NCI-H1105 (cell line): ENCODE measurements around the gene WWC1.
"Not testable (repeated sequence)": the region's sequence is repeated elsewhere in the genome, so short reads cannot be mapped to it uniquely, and the experiment has no call there.

ENCODE experiments used
- DNase-seq: peaks from one replicate; lab custom pipeline; 2025; lab: John Stamatoyannopoulos, UW

WWC1 gene

DNA sequence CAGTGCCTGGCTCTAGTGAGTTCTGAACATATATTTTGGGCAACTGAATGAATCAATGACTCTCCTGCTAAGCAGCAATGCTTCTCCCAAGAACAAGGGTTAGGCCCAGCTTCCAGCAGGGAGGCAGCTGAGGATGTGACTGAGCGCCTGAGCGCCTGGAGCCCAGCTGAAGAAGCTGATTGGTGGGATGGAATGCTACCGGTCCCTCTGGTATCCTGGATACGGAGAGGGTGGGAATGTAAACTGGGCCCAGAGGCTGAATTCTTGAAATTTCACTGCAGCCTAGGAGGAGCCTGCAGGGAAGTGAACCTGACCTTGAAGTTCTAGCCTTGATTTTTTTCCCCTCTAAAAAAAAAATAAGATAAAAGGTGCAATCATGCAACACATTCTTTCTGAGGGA is 43.2 kb downstream of the WWC1 start:
- DNase-seq = no peak

DNA sequence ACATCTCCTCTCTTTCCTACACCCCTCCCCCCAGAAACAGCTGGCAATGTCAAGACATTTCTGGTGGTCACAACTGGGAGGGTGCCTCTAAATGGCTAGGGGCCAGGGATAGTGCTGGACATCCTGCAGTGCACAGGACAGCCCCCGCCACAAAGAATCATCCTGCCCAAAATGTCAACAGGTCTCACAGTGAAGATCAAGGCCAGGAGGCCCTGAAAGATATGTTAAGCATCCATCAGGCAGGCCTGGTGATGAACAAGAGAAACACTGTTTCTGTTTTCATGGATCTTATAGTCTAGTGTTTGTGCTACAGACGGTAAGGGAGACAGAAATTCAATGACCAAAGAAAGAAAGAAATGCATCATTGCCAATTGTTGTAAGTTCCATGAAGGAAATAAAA is 45.9 kb downstream of the WWC1 start:
- no peak for DNase-seq

DNA sequence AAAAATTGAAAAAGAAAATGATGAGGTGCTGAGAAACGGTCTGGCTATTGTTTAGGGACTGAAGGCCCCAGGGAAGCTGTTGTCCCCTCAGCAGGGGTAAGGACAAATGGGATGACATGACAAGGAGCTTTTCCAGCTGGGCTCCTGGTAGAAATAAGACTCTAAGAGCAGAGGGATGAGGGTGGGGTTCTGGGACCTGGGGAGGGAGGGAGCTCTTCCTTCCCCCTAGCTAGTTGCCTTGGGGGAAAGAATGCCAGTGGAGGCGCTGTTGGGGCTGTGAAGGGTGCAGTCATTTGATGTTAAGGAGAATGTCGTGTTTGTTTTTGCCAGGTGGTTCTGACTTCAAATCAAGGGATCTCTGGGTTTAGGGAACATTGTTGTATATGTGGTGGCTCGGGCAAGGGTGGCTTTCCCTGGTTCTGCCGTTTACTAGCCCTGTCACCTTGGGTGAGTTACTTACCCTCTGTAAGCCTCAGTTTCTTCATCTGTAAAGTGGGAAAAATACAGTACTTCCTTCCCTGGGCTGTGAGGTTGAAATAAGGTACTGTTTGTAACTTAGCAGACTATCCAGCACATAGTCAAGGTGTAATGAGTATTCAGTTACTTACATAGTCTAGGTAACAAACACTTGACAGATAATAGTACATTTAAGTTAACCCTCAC is 47.8 kb downstream of the WWC1 start:
- DNase-seq = no peak

DNA sequence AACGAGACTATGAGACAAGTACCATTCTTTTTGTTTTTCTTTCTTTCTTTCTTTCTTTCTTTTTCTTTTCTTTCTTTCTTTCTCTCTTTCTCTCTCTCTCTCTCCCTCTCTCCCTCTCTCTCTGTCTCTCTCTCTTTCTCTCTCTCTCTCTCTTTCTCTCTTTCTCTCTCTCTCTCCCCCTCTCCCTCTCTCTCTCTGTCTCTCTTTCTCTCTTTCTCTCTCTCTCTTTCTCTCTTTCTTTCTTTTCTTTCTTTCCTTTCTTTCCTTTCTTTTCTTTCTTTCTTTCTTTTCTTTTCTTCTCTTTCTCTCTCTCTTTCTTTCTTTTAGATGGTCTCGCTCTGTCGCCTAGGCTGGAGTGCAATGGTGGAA is 48.3 kb downstream of the WWC1 start:
- DNase-seq = not testable (repeated sequence)

DNA sequence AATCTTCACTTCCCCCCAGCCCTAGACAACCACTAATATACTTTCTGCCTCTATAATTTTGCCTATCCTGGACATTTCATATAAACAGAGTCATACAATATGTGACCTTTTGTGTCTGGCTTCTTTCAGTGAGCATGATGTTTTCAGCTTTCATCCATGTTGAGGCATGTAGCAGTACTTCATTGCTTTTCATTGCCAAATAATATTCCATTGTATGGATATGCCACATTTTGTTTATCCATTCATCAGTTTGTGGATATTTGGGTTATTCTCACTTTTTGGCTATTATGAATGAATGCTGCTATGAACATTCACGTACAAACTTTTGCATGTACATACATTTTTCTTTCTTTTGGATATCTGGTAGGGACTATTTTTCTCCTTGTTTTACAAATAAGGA is 49.0 kb downstream of the WWC1 start:
- DNase-seq = no peak

DNA sequence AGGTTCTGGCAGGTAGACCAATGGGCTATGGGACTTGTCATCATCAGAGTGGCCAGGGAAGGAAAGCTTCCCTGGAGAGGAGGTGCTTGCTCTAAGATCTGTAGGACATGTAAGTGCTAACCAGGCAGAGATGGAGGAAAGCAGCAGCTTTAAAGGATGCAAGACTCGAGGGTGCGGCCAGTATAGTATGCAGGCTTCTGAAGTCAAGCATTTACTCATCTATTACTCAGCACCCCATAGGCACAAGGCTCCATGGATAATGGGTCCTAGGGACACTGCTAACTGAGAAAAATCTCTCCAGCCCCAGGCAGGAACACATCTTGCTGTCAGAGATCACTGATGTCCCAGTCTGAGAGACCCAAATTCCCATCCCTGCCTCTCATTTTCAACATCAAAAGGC is 49.7 kb downstream of the WWC1 start:
- no peak for DNase-seq

DNA sequence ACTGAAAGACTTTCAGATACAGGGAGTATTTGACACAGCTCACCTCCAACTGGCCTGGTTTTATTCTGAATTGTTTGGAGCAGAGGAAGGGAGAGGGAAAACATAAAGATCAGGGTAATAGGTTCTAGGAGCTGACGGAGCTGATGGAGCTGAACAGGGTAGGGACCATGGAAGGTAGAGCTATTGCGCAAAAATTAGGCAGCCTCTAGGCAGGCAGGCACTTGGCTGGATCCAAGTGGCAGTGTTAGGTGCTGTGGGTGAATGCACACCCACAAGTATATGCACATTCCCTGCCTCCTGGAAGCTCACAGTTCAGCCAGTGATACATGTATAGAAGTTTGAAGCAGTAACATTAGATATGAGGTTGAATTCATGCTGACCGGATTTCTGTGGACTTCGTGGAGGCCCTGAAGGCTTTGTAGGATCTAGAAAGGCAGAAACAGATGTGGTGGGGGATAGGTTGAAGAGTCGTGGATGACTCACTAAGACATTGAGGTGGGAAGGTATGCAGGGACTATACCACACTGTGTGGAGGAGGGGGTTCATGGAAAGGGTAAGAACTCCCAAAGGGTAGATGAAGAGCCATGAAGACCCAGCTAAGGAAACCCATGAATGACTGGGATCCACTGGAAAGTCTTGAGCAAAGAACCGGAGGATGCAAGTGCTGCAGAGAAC is 50.8 kb downstream of the WWC1 start:
- no peak for DNase-seq

DNA sequence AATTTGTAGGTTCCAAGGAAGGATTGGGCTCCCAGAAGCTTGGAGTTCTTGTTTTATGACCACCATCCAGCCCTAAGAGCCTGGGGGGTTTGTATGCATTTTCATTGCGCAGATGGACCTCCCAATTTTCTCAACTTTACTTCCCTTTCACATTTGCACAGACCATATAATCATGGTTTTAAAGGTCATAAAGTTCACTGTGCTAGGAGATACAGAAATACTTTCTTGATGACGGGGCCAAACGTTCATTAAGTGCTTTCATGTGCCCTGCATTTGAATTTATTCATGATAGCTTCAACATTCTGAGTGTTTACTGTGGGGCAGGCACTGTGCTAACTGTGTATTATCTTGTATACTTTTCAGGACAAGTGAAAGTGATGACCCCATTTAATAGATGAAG is 51.5 kb downstream of the WWC1 start:
- no peak for DNase-seq

DNA sequence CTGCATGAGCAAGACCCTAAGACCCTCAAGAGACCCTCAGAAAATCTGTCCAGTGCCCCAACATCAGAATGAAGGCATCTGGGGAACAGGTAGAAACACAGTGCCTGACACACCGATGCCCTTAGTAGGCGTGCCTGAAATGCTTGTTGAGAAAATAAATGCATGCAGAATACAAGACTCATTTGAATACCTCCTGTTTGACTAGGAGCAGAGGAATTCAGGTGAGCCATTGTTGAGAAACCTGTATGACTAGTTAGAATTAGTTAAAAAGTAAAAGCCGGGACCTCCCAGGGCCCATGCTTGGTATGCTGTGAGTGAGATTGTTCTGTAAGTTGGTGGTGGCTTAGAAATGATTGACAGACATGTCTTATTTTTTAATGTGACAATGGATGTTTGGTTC is 55.0 kb downstream of the WWC1 start:
- no peak for DNase-seq

DNA sequence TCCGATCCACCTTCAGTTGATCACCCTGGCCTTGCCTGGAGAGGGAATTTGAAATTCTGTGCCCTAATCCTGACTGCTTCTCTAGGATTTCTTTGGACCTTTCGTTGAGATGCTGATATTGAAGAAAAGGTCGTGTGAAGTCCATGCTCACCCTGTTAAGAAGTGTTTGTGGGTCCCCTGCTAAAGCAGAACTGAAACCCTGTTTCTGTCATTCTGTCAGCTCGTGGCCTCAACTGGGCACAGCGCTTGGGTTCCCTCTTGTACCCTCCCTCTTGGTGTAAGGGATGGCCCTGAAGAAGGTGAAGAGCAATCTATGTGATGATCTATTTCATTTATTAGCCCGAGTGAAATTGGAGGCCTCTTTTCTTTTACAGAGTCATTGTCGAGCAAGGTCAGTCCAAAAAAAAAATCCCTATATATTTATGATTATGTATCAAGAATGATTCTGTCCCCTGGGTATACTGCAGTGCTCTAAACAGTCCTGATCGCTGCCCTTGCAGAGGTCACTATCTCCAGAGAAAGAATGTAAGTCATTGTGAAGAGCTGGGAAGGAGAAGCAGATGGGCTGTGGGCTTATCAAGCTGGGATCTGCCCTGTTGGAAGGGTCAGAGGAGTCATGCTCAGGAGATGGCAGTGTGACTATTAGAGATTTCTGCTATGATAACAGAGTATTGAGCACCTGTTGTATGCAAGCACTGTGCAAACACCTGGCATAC is 56.1 kb downstream of the WWC1 start:
- no peak for DNase-seq

DNA sequence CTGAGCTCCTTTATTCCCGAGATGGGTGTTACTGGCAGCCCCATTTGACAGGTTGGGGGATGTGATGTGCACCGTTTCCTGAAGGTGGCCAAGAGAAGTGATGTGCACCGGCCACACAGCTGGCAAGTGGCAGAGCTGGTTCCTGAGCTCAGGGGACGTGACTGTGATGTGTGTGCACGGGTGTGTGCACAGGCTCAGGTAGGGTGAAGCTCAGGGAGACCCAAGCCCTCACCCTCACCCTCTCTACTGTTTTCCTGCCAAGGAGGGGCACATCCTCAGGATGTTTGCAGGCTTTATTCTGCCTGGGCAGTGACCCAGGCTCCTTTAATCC is 56.6 kb downstream of the WWC1 start:
- DNase-seq = no peak

DNA sequence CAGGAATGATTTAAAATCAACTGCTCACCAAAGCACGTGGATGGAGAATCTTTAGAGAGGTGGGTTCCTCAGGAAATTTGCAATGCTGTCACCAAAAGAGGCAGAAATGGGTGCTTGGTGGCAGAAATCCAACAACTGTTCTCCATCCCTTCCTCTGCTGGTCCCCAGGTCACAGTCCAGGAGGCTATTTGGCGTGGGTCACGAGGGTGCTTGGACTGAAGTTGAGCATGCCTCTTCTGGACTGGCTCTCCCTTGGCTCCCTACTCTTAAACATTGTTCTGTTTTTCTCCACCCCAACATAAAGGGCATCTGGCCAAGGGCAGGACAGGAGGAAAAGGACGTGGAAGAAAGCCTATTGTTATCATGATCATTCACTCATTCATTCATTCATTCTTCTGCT is 58.9 kb downstream of the WWC1 start:
- DNase-seq = no peak

DNA sequence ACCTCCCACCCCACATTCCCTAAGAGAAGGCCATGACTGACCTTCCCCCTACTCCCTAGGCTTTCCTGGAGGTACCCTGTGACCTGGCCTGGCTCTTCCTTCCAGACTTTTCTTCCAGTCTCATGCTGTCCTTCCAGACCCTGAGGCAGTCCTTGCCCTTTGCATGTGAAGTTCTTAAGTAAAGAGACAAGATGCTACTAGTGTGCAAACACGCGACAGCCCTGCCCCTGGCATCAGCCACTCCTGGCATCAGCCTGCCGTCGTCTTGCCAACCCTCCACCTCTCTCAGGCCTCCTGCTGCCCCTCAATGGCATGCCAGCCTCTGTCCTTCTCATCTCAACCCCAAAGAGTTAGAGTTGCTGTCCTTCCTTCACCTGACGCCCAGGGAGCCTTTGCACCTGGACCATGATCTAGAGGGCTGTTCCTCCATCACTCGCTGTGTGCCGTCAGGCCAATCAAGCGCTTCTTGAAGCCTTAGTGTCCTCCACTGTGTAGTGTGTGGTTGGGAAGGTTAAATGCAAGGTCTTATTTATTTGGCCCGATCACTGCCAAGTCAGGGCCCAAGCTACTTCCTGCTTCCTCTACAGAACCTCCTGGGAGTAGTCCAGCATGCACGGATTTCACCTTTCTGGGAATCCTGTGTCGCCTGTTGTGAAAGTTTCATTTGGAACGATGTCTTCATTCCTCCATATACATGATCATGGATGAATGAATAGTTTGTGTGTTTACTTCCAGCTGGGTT is 61.9 kb downstream of the WWC1 start:
- DNase-seq = no peak

DNA sequence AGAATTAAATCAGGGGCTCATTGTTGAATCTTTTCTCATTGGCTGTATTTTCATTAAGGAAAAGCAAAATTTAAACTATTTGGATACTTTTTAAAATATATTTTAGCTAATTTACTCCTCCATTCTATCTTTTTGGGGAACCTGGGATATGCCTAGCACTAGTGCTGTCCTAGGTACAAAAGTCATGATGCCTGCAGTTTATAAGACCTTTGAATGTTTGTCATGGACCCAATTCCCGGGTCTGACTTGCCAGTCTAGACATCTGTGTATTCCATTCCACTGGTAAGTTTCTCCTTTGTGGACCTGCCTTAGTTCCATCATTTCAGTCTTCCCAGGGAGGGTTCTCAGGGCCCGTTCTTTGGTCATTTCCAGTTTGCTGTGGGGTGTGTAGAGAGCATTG is 63.0 kb downstream of the WWC1 start:
- DNase-seq = no peak

DNA sequence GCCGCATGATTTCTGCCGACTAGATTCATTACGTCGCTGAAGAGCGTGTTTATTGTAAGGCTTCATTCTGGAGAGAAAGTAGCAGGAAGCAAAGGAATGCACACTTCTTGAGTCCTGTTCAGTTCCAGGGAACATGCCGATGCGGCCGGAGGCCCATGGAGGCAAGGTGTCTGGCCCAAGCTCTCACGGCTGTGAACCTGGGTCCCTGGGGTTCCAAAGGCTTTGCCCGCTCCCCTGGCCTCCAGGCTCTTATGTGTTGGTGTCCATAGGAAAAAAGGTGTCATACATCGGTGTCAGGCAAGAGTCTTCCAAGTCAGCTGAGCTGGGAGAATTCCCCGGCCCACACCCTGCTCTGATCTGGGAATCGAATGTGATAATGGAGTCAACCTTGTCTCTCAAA is 64.7 kb downstream of the WWC1 start:
- no peak for DNase-seq

DNA sequence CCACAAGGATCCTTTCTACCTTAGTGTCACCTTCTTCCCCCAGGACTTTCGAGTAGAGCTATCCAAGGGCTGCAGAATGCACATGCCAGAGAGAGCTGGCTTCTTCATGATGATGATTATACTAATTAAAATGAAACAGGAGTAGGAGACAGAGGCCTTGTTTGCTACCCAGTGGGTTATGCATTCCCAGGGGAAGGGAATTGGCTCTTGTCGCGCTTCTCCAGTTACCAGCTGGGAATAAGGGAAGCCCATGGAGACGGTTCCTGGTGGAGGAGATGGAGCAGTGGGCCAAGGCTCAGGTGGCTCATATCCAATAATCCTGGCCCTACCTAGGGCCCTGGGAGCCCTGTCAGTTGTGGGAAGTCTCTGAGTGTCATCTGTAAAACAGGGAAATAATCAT is 65.1 kb downstream of the WWC1 start:
- DNase-seq = no peak

DNA sequence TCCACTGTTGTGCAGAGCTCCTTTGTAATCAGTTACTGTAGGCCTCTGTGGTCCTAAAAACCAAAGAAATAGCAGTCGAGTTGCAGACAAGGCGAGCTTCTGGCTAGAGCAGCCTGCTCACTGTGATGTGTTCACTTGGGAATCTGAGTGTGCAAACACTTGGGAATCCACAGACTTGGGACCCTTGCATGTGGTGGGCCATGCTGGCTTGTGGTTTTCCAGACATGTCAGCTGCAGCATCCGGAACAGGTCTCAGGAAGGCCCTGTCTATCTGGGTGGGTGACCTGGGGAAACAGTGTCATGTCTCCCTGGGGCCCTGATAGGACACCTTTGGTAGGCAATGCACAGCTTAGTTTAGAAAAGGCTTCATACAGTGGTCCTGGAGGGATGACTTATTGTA is 66.4 kb downstream of the WWC1 start:
- DNase-seq = no peak

DNA sequence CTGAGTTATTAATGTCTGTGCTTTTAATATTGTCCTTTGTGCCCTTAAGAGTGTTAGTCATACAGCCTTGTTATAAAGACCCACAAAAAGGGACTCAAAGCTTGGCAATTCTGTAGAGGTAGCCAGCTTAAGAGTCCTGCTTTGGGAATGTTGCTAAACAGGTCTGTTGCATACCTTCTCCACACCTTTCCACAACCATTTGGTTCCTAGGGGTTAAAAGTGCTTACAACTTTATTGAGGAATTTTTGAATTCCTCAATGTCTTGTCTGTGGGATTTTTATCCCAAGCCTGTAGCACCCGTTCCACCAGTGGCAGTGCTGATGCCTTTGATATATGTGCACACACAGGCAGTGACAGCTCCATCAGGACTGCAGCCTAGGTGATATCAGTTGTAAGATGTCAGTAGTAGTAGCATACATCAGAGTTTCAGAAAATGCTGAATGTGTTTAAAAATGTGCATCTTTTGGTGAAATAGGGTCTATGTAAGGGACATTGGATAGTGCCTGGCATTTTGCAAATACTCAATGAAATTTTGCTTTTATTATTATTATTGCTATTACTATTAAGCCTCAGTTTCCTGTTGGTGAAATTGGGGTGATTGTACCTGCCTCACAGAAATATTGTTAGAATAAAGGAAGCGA is 68.5 kb downstream of the WWC1 start:
- no peak for DNase-seq

DNA sequence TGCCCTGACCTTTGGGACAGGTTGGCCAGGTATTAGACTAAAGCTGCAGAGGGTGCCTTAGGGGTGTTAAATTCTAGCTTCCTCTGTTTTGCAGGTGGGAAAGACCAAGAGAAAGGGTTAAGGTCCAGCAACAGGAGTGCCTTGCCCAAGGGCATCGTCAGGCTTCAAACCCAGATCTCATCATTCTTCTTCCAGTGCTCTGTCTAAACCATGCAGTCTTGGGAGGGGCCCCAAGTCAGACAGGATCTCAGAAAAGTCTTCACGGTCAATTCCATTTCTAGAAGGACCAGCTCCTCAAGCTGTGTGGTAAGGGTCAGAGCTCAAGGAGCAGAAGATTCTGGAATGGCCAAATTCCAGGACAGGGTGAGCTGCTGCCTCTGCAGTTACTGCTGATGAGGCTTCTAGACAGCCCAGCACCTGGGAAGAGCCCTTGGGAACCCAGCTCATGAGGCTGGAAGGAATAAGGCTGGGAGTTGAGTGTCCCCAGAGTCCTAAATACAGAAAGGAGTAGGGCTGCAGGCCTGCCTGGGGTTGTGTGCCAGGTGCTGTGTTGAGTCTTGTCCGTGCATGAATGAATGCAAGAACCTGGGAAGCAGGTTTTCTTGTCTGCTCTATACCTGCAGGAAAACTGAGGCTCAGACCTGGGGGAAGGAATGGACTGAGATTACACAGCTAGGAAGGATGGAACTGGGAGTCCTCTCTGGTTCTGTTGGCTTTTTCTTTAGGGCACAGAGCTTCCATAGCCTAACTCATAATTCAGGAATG is 69.3 kb downstream of the WWC1 start:
- no peak for DNase-seq

DNA sequence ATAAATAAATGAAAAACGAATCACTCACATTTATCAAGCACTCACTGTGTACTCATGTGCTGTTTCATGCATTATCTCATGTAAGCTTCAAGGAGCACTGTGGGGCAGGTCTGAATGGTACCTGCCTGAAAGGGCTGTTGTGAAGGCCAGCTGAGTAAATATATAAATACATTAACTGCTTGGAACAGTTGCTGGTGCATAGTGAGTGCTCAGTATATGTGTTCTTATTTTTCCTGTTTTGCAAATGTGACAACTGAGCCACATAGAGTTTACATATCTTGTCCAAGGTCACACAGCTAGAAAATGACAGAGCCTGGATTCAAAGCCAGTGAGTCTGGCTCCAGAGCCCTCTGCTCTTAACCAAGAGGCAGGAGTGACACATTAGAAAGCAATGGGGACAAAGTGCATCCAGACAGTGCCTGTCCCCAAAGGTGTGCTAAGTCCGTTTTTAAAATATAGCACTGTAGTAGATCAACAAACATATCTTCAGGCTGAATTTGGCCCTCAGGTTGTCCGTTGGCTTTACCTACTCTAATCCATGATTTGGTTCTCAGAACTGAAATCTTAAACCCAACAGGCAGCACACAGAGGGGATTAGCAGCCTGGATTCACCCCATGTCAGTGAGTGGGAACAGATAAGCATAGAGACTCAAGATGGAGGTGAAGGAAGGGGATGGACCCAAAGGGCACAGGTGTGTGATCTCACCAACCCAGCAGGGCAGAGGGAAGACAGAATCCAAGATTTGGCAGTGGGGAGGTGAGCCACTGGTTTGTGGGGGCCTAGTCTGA is 70.8 kb downstream of the WWC1 start:
- DNase-seq = no peak

DNA sequence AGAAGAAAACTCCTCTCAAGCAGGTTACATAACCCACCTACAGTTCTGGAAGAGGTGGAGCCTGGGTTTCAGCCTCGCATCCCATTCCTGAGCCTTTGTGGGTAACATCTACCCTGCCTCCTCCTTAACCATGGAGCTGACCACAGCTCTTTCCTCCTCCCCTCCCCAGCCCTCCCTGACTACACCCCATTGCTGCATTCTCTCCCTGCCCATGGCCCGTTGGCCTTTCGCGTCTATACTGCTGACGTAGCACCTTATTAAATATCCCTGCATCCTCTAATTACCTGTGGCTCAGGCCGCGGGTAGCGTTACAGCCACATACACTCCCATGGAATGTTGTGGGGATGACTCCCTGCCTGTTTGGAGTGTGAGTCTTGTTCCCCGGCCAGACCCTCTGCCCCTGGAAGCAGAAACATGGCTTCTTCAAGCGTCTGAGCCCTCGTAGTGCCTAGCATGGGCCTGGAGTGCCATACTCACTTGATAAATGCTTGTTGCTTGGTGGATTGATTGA is 72.8 kb downstream of the WWC1 start:
- DNase-seq = no peak
